GM12878 (cell line): ENCODE data around the gene UQCR11. TPM values are rescaled to one million over a fixed set of nuclear protein-coding genes. Genes with fewer than 3 reads are reported as not detected.

Experiments
- ASH2L ChIP-seq: fragments of 300-600, 200-600 bp; sonication (generic); IDR thresholded peaks from 2 replicates; pipeline ENCODE4 v1.6.1; 2017; ENCODE audit warnings: low read depth, mild to moderate bottlenecking, borderline replicate concordance
- BCL11A ChIP-seq: IDR thresholded peaks from 2 replicates; pipeline ENCODE4 v1.6.1; 2011; ENCODE audit warnings: low read depth, low read length
- CBX5 ChIP-seq: sonication (generic); IDR thresholded peaks from 2 replicates; pipeline ENCODE4 v1.6.1; 2016; ENCODE audit warnings: low read depth, moderate library complexity, mild to moderate bottlenecking, inconsistent platforms
- CHD1 ChIP-seq: IDR thresholded peaks from 2 replicates; pipeline ENCODE4 v1.6.1; 2012; ENCODE audit warnings: low read depth, low read length, improper control_type of control experiment
- DPF2 ChIP-seq: fragments of 450-650 bp; IDR thresholded peaks from 2 replicates; pipeline ENCODE4 v1.6.1; 2017; ENCODE audit warnings: mild to moderate bottlenecking
- JUND ChIP-seq: IDR thresholded peaks from 2 replicates; pipeline ENCODE4 v1.6.1; 2012; ENCODE audit warnings: low read depth, mild to moderate bottlenecking, low read length, improper control_type of control experiment, moderate library complexity
- MTA3 ChIP-seq: IDR thresholded peaks from 2 replicates; pipeline ENCODE4 v1.6.1; 2012; ENCODE audit warnings: low read length, inconsistent platforms, borderline replicate concordance
- NBN ChIP-seq: fragments of 450-650 bp; IDR thresholded peaks from 2 replicates; pipeline ENCODE4 v1.6.1; 2016
- NR2F1 ChIP-seq: fragments of 450-650 bp; conservative IDR thresholded peaks from 2 replicates; pipeline ENCODE4 v1.6.1; 2017; ENCODE audit warnings: mild to moderate bottlenecking
- PAX5 ChIP-seq: IDR thresholded peaks from 2 replicates; pipeline ENCODE4 v1.6.1; 2011; ENCODE audit warnings: low read depth, low read length, borderline replicate concordance
- SMAD1 ChIP-seq: fragments of 450-650 bp; IDR thresholded peaks from 2 replicates; pipeline ENCODE4 v1.6.1; 2018; ENCODE audit warnings: mild to moderate bottlenecking, low read depth; ENCODE audit not compliant: partially characterized antibody
- SRF ChIP-seq, 2 experiments: IDR thresholded peaks; 2 replicates each; pipeline ENCODE4 v1.6.1; 2011; ENCODE audit warnings: low read depth in 2 of 2, low read length in 2 of 2, mild to moderate bottlenecking in 1 of 2, moderate library complexity in 1 of 2
- TBL1XR1 ChIP-seq: IDR thresholded peaks from 2 replicates; pipeline ENCODE4 v1.6.1; 2012; ENCODE audit warnings: low read depth, low read length, improper control_type of control experiment
- YBX1 ChIP-seq: fragments of 450-650 bp; IDR thresholded peaks from 2 replicates; pipeline ENCODE4 v1.6.1; 2016; ENCODE audit warnings: antibody characterized with exemption
- ZNF24 ChIP-seq: fragments of 450-650 bp; IDR thresholded peaks from 2 replicates; pipeline ENCODE4 v1.6.1; 2017; ENCODE audit warnings: antibody characterized with exemption, mild to moderate bottlenecking
- polyA plus RNA-seq, 11 experiments: library from polyadenylated mRNA; depleted of rRNA in 4 of 11; unstranded in 6 of 11; stranded (reverse) in 5 of 11; fragments of >200 nt; fragmentation: Nextera tagmentation in 4 of 11; fragmentation: Illumina TruSeq in 1 of 11; extraction: Ambion mirVana in 4 of 11; extraction: Trizol in 1 of 11; gene quantifications; 1 replicate in 1 of 11; 2 replicates in 10 of 11; pipeline versions ENCODE4 v1.2.1 to v1.2.3, GENCODE V29; 2011 to 2016; ENCODE audit warnings: inconsistent platforms in 2 of 11, missing spikeins in 2 of 11, low read depth in 1 of 11
- total RNA-seq, 4 experiments: library from RNA; depleted of rRNA in 3 of 4; stranded (reverse); fragments of >200 nt in 3 of 4; fragmentation: Illumina TruSeq in 1 of 4; extraction: Trizol in 1 of 4; gene quantifications; 2 replicates each; pipeline versions ENCODE4 v1.2.1 to v1.2.3, GENCODE V29; 2013 to 2021
- TF ChIP-seq, protein P1 (sequence below): IDR thresholded peaks from 2 replicates; pipeline ENCODE4 v1.6.1; 2012; ENCODE audit warnings: low read depth, low read length, improper control_type of control experiment
- TF ChIP-seq, protein P2 (sequence below): IDR thresholded peaks from 2 replicates; pipeline ENCODE4 v1.6.1; 2011; ENCODE audit warnings: borderline replicate concordance, low read depth, mild to moderate bottlenecking, moderate library complexity, low read length; ENCODE audit not compliant: insufficient read depth, poor library complexity, severe bottlenecking
- TF ChIP-seq, protein P3 (sequence below): fragments of 150-350 bp; IDR thresholded peaks from 2 replicates; pipeline ENCODE4 v1.6.1; 2014; ENCODE audit warnings: mild to moderate bottlenecking, low read depth, low read length
- TF ChIP-seq, protein P4 (sequence below): fragments of 450-650 bp; IDR thresholded peaks from 2 replicates; pipeline ENCODE4 v1.6.1; 2018; ENCODE audit warnings: borderline replicate concordance, mild to moderate bottlenecking; ENCODE audit not compliant: partially characterized antibody
- TF ChIP-seq, protein P5 (sequence below): fragments of 450-650 bp; IDR thresholded peaks from 2 replicates; pipeline ENCODE4 v1.6.1; 2017; ENCODE audit warnings: low read depth, mild to moderate bottlenecking, moderate library complexity
- TF ChIP-seq, protein P6 (sequence below): fragments of 450-650 bp; IDR thresholded peaks from 2 replicates; pipeline ENCODE4 v1.6.1; 2016; ENCODE audit warnings: mild to moderate bottlenecking

UQCR11 gene
- total and polyA plus RNA-seq, 10 of the 15 experiments (the other 5 are each of a cell fraction or from before 2014, with no cell fraction given), result 28.6 to 586 (median 193) TPM

DNA sequence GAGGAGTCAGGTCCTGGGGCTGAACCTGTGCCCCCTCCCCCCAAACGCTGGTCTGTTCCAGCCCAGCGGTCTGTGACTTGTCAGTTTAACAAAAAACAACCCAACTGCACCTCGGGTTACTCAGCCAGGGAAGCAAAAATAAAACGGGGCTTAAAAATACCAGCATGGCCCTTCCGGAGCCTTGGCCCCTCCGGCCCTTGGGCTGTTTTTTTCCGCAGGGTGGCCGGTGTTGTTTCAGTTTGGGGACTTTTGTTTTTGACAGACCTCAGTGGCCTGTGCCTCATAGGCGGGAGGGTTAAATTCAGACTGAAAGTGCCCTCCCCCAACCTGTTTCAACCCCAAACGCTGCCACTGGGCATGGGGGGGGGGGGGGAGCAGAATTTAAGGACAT lies 43.2 kb upstream of the UQCR11 start (continued):
- TF ChIP-seq, protein P1, sequence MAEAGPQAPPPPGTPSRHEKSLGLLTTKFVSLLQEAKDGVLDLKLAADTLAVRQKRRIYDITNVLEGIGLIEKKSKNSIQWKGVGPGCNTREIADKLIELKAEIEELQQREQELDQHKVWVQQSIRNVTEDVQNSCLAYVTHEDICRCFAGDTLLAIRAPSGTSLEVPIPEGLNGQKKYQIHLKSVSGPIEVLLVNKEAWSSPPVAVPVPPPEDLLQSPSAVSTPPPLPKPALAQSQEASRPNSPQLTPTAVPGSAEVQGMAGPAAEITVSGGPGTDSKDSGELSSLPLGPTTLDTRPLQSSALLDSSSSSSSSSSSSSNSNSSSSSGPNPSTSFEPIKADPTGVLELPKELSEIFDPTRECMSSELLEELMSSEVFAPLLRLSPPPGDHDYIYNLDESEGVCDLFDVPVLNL, result 0 out of 2 replicates have a peak, but pooled peaks have one; percentile 37
- TF ChIP-seq TBL1XR1 (0 out of 2 replicates have a peak, but pooled peaks have one; percentile 20), SMAD1 (no peak), PAX5 (peak; percentile 88), ZNF24 (no peak), JUND (no peak), ASH2L (no peak), CHD1 (no peak), SRF (IDR thresholded peaks at IDR 0.05; ENCODE audit: low read depth in 2 of 2, low read length in 2 of 2) (0 out of 4 replicates have a peak, but pooled peaks of 1 of the 2 experiments have one; percentile 21), BCL11A (0 out of 2 replicates have a peak, but pooled peaks have one; percentile 16), MTA3 (peak; percentile 66; the same call in 1 of the 2 replicates), YBX1 (no peak), DPF2 (peak; percentile 57; the same call in 1 of the 2 replicates), CBX5 (no peak), NR2F1 (peak; percentile 86), NBN (no peak)
- TF ChIP-seq, protein P2, sequence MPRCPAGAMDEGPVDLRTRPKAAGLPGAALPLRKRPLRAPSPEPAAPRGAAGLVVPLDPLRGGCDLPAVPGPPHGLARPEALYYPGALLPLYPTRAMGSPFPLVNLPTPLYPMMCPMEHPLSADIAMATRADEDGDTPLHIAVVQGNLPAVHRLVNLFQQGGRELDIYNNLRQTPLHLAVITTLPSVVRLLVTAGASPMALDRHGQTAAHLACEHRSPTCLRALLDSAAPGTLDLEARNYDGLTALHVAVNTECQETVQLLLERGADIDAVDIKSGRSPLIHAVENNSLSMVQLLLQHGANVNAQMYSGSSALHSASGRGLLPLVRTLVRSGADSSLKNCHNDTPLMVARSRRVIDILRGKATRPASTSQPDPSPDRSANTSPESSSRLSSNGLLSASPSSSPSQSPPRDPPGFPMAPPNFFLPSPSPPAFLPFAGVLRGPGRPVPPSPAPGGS, result peak; percentile 20
- TF ChIP-seq, protein P3, sequence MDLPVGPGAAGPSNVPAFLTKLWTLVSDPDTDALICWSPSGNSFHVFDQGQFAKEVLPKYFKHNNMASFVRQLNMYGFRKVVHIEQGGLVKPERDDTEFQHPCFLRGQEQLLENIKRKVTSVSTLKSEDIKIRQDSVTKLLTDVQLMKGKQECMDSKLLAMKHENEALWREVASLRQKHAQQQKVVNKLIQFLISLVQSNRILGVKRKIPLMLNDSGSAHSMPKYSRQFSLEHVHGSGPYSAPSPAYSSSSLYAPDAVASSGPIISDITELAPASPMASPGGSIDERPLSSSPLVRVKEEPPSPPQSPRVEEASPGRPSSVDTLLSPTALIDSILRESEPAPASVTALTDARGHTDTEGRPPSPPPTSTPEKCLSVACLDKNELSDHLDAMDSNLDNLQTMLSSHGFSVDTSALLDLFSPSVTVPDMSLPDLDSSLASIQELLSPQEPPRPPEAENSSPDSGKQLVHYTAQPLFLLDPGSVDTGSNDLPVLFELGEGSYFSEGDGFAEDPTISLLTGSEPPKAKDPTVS, result no peak
- TF ChIP-seq, protein P4, sequence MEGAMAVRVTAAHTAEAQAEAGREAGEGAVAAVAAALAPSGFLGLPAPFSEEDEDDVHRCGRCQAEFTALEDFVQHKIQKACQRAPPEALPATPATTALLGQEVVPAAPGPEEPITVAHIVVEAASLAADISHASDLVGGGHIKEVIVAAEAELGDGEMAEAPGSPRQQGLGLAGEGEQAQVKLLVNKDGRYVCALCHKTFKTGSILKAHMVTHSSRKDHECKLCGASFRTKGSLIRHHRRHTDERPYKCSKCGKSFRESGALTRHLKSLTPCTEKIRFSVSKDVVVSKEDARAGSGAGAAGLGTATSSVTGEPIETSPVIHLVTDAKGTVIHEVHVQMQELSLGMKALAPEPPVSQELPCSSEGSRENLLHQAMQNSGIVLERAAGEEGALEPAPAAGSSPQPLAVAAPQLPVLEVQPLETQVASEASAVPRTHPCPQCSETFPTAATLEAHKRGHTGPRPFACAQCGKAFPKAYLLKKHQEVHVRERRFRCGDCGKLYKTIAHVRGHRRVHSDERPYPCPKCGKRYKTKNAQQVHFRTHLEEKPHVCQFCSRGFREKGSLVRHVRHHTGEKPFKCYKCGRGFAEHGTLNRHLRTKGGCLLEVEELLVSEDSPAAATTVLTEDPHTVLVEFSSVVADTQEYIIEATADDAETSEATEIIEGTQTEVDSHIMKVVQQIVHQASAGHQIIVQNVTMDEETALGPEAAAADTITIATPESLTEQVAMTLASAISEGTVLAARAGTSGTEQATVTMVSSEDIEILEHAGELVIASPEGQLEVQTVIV, result no peak
- TF ChIP-seq, protein P5, sequence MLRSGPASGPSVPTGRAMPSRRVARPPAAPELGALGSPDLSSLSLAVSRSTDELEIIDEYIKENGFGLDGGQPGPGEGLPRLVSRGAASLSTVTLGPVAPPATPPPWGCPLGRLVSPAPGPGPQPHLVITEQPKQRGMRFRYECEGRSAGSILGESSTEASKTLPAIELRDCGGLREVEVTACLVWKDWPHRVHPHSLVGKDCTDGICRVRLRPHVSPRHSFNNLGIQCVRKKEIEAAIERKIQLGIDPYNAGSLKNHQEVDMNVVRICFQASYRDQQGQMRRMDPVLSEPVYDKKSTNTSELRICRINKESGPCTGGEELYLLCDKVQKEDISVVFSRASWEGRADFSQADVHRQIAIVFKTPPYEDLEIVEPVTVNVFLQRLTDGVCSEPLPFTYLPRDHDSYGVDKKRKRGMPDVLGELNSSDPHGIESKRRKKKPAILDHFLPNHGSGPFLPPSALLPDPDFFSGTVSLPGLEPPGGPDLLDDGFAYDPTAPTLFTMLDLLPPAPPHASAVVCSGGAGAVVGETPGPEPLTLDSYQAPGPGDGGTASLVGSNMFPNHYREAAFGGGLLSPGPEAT, result no peak
- TF ChIP-seq, protein P6, sequence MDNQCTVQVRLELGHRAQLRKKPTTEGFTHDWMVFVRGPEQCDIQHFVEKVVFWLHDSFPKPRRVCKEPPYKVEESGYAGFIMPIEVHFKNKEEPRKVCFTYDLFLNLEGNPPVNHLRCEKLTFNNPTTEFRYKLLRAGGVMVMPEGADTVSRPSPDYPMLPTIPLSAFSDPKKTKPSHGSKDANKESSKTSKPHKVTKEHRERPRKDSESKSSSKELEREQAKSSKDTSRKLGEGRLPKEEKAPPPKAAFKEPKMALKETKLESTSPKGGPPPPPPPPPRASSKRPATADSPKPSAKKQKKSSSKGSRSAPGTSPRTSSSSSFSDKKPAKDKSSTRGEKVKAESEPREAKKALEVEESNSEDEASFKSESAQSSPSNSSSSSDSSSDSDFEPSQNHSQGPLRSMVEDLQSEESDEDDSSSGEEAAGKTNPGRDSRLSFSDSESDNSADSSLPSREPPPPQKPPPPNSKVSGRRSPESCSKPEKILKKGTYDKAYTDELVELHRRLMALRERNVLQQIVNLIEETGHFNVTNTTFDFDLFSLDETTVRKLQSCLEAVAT, result no peak
